Hepatocyte (in vitro differentiated cells): Measurements from ENCODE around the gene ZNF775. TPM values are rescaled to one million over a fixed set of nuclear protein-coding genes. Genes with fewer than 3 reads are reported as not detected.

ENCODE experiments used
- DNase-seq: peaks from one replicate; pipeline ENCODE4 v3.0.0-alpha.2; 2016; ENCODE audit warnings: low spot score
- H2AFZ ChIP-seq: fragments of 200-600 bp; sonication (generic); 2 replicates; pipeline ENCODE4 v1.6.0; 2016; ENCODE audit warnings: antibody characterized with exemption, mild to moderate bottlenecking
- H3K27ac ChIP-seq: fragments of 200-600 bp; sonication (generic); 2 replicates; pipeline ENCODE4 v1.5.1; 2016; ENCODE audit warnings: mild to moderate bottlenecking
- H3K27me3 ChIP-seq: fragments of 200-600 bp; sonication (generic); 2 replicates; pipeline ENCODE4 v1.6.1; 2016
- H3K36me3 ChIP-seq: fragments of 200-600 bp; sonication (generic); replicated peaks from 2 replicates; pipeline ENCODE4 v1.5.1; 2016; ENCODE audit warnings: low read depth; ENCODE audit not compliant: insufficient read depth
- H3K4me1 ChIP-seq: fragments of 200-600 bp; sonication (generic); 2 replicates; pipeline ENCODE4 v1.5.1; 2016; ENCODE audit warnings: mild to moderate bottlenecking, moderate library complexity; ENCODE audit not compliant: insufficient read depth
- H3K4me2 ChIP-seq: fragments of 200-600 bp; sonication (generic); 2 replicates; pipeline ENCODE4 v1.6.0; 2016
- H3K4me3 ChIP-seq: fragments of 200-600 bp; sonication (generic); 2 replicates; pipeline ENCODE4 v1.5.1; 2016; ENCODE audit warnings: mild to moderate bottlenecking
- H3K79me2 ChIP-seq: fragments of 200-600 bp; sonication (generic); 2 replicates; pipeline ENCODE4 v1.6.0; 2017; ENCODE audit warnings: mild to moderate bottlenecking
- H3K9me2 ChIP-seq: fragments of 200-600 bp; sonication (generic); replicated peaks from 2 replicates; pipeline ENCODE4 v1.6.0; 2017; ENCODE audit warnings: mild to moderate bottlenecking; ENCODE audit not compliant: insufficient read depth
- H3K9me3 ChIP-seq: fragments of 200-600 bp; sonication (generic); 2 replicates; pipeline ENCODE4 v1.5.1; 2016; ENCODE audit warnings: low read depth, mild to moderate bottlenecking
- H4K20me1 ChIP-seq: fragments of 200-600 bp; sonication (generic); 2 replicates; pipeline ENCODE4 v1.6.0; 2016; ENCODE audit warnings: mild to moderate bottlenecking; ENCODE audit not compliant: insufficient read depth, poor library complexity, severe bottlenecking
- CTCF ChIP-seq: fragments of 200-600 bp; sonication (generic); IDR thresholded peaks from 2 replicates; pipeline ENCODE4 v1.5.1; 2016; ENCODE audit warnings: antibody characterized with exemption, mild to moderate bottlenecking; ENCODE audit not compliant: poor library complexity
- EZH2 ChIP-seq: fragments of 200-600 bp; sonication (generic); IDR thresholded peaks from 2 replicates; pipeline ENCODE4 v1.6.1; 2016; ENCODE audit warnings: antibody characterized with exemption, mild to moderate bottlenecking, borderline replicate concordance
- EZH2phosphoT487 ChIP-seq: fragments of 200-600 bp; sonication (generic); IDR thresholded peaks from one replicate; pipeline ENCODE4 v1.6.1; 2018; ENCODE audit warnings: antibody characterized with exemption, mild to moderate bottlenecking, low read depth, moderate library complexity; ENCODE audit not compliant: unreplicated experiment, severe bottlenecking
- WGBS: methylation state at CpG from one replicate; pipeline ENCODE4 v1.1.6; 2016; ENCODE audit warnings: low lambda C conversion rate; ENCODE audit errors: missing lambda C conversion rate; 5-methylcytosine and 5-hydroxymethylcytosine counted together
- polyA plus RNA-seq: library from polyadenylated mRNA; unstranded; fragments of >200 nt; fragmentation: Nextera tagmentation; extraction: Ambion mirVana; gene quantifications from 2 replicates; pipeline ENCODE4 v1.2.1, GENCODE V29; 2016
- total RNA-seq: library from RNA; depleted of rRNA; stranded (reverse); fragments of >200 nt; gene quantifications from 2 replicates; pipeline ENCODE4 v1.2.3, GENCODE V29; 2014

Gene ZNF775
- total and polyA plus RNA-seq, 2 experiments from 2014 or later, result 5.2 to 10.6 TPM

- no peaks in the 10 kb centered on the region for H3K9me2 ChIP-seq
- H3K27ac ChIP-seq, result no peak overlapping the region
- peak; percentile 1 for DNase-seq
- no peaks in the 10 kb centered on the region for H3K79me2 ChIP-seq
- no peaks in the 10 kb centered on the region for H3K36me3 ChIP-seq
- H3K4me2 ChIP-seq, result no peak overlapping the region
- no peaks in the 10 kb centered on the region for H3K4me1 ChIP-seq
- no peaks in the 10 kb centered on the region for H3K9me3 ChIP-seq
- H4K20me1 ChIP-seq, result no peaks in the 10 kb centered on the region
- no peaks in the 10 kb centered on the region for H3K27me3 ChIP-seq
- no peak overlapping the region for H3K4me3 ChIP-seq
- no peak overlapping the region for H2AFZ ChIP-seq
- 75% methylated on average over 2 of the region's 2 CpGs for WGBS
- TF ChIP-seq CTCF (no peak), EZH2 (no peak), EZH2phosphoT487 (no peak)
These were observed 41.1 kb downstream of the ZNF775 start for GRCh38 chr7:150420242-150420641.

- Histone ChIP-seq H3K9me2 (no peaks in the 10 kb centered on the region), H3K4me3 (no peak overlapping the region), H3K36me3 (no peaks in the 10 kb centered on the region), H3K27ac (no peak overlapping the region), H3K79me2 (no peaks in the 10 kb centered on the region), H3K4me2 (no peak overlapping the region), H2AFZ (no peak overlapping the region), H4K20me1 (no peaks in the 10 kb centered on the region), H3K9me3 (no peaks in the 10 kb centered on the region), H3K4me1 (no peaks in the 10 kb centered on the region), H3K27me3 (no peaks in the 10 kb centered on the region)
- peak; percentile 87 for TF ChIP-seq CTCF
- no peak for TF ChIP-seq EZH2phosphoT487
- TF ChIP-seq EZH2, result no peak
- peak; percentile 88 for DNase-seq
- WGBS, result 19% methylated on average over 27 of the region's 27 CpGs
These were observed 42.0 kb downstream of the ZNF775 start for GRCh38 chr7:150420987-150421674.

GRCh38 chr7:150421831-150422230 is 42.7 kb downstream of the ZNF775 start:
- Histone ChIP-seq H3K36me3 (no peaks in the 10 kb centered on the region), H3K4me1 (no peaks in the 10 kb centered on the region), H3K9me2 (no peaks in the 10 kb centered on the region), H3K9me3 (no peaks in the 10 kb centered on the region), H4K20me1 (no peaks in the 10 kb centered on the region), H3K4me2 (no peak overlapping the region), H3K4me3 (no peak overlapping the region), H3K27me3 (no peaks in the 10 kb centered on the region), H3K27ac (no peak overlapping the region), H2AFZ (no peak overlapping the region), H3K79me2 (no peaks in the 10 kb centered on the region)
- whole genome bisulfite sequencing, result 83% methylated on average over 17 of the region's 17 CpGs
- no peak for DNase-seq
- no peak for TF ChIP-seq EZH2
- no peak for TF ChIP-seq EZH2phosphoT487
- TF ChIP-seq CTCF, result no peak
